PC-9 (cell line): ENCODE results near the gene RNF166. TPM values are rescaled to one million over a fixed set of nuclear protein-coding genes. Genes with fewer than 3 reads are reported as not detected.

ENCODE experiments used
- BruUV-seq: library from RNA; stranded (reverse); fragments of 400-500 nt; replicated peaks from 2 replicates; lab custom pipeline; 2021; lab: Mats Ljungman, UMichigan
- CTCF ChIA-PET: fragments of 300-600 bp; sonication (Branson Sonifier 250); formaldehyde crosslinking; loops from one replicate; lab custom pipeline; 2022; ENCODE audit warnings: antibody characterized with exemption; lab: Charles Lee
- POLR2A ChIA-PET: fragments of 300-600 bp; sonication (Branson Sonifier 250); formaldehyde crosslinking; loops from one replicate; lab custom pipeline; 2022; ENCODE audit warnings: antibody characterized with exemption; ENCODE audit not compliant: unreplicated experiment; lab: Charles Lee
- DNase-seq, 2 experiments: peaks; one replicate each; pipeline versions ENCODE4 v3.0.0 to v3.0.0-alpha.2; 2015 to 2022; ENCODE audit warnings: mixed read lengths in 1 of 2
- H2AFZ ChIP-seq: fragments of 200-600 bp; sonication (generic); 2 replicates; pipeline ENCODE4 v1.8.1; 2017; ENCODE audit warnings: antibody characterized with exemption
- H3F3A ChIP-seq: fragments of 200-600 bp; sonication (generic); 2 replicates; pipeline ENCODE4 v1.8.1; 2017; ENCODE audit warnings: antibody characterized with exemption, mild to moderate bottlenecking, low read depth; ENCODE audit not compliant: insufficient read depth
- H3K27ac ChIP-seq: fragments of 200-600 bp; sonication (generic); 2 replicates; pipeline ENCODE4 v1.6.1; 2016; ENCODE audit warnings: mixed run types
- H3K27me3 ChIP-seq: fragments of 200-600 bp; sonication (generic); 2 replicates; pipeline ENCODE4 v1.6.1; 2016; ENCODE audit warnings: low read depth, mixed run types; ENCODE audit not compliant: insufficient read depth
- H3K36me3 ChIP-seq: fragments of 200-600 bp; sonication (generic); 2 replicates; pipeline ENCODE4 v1.6.1; 2016; ENCODE audit warnings: low read depth, mixed run types
- H3K4me1 ChIP-seq: fragments of 200-600 bp; sonication (generic); replicated peaks from 2 replicates; pipeline ENCODE4 v1.6.1; 2016; ENCODE audit warnings: mixed run types; ENCODE audit not compliant: insufficient read depth
- H3K4me2 ChIP-seq: fragments of 200-600 bp; sonication (generic); 2 replicates; pipeline ENCODE4 v1.6.1; 2017; ENCODE audit warnings: mixed run types
- H3K4me3 ChIP-seq: fragments of 200-600 bp; sonication (generic); 2 replicates; pipeline ENCODE4 v1.6.1; 2016; ENCODE audit warnings: mixed run types
- H3K79me2 ChIP-seq: fragments of 200-600 bp; sonication (generic); 2 replicates; pipeline ENCODE4 v1.6.1; 2017; ENCODE audit warnings: low read depth, mixed run types
- H3K9me2 ChIP-seq: fragments of 200-600 bp; sonication (generic); 2 replicates; pipeline ENCODE4 v1.8.1; 2017; ENCODE audit warnings: mild to moderate bottlenecking; ENCODE audit not compliant: insufficient read depth
- H3K9me3 ChIP-seq: fragments of 200-600 bp; sonication (generic); 2 replicates; pipeline ENCODE4 v1.8.1; 2016; ENCODE audit warnings: low read depth; ENCODE audit not compliant: insufficient read depth
- H4K20me1 ChIP-seq: fragments of 200-600 bp; sonication (generic); 2 replicates; pipeline ENCODE4 v1.8.1; 2017; ENCODE audit not compliant: insufficient read depth
- CTCF ChIP-seq: fragments of 200-600 bp; sonication (generic); conservative IDR thresholded peaks from 2 replicates; pipeline ENCODE4 v1.6.1; 2017; ENCODE audit warnings: mixed run types, antibody characterized with exemption, mild to moderate bottlenecking, moderate library complexity
- EZH2 ChIP-seq: fragments of 200-600 bp; sonication (generic); IDR thresholded peaks from 2 replicates; pipeline ENCODE4 v1.8.0; 2017; ENCODE audit warnings: antibody characterized with exemption, low read depth
- intact Hi-C: fragments of 100-400 bp; cut with micrococcal nuclease; formaldehyde crosslinking; loops from one replicate; pipeline ENCODE4 v1.10.0; 2022; ENCODE audit not compliant: unreplicated experiment
- total RNA-seq: library from RNA; stranded (reverse); gene quantifications from 2 replicates; pipeline ENCODE4 v1.2.3, GENCODE V29; 2021

The RNF166 gene
- total RNA-seq, 1 experiment from 2014 or later: 29.4 TPM

GRCh38 chr16:88685156-88686061 lies 20.8 kb downstream of the RNF166 start:
- ChIA-PET CTCF (no interaction called here), POLR2A (no interaction called here)
- peak overlapping the region; percentile 90 for H3K4me2 ChIP-seq
- H3K4me3 ChIP-seq: peak overlapping the region; percentile 88
- H3K9me2 ChIP-seq: no peaks in the 10 kb centered on the region
- H3K9me3 ChIP-seq: no peaks in the 10 kb centered on the region
- peak; percentile 46 to 61 for DNase-seq
- H3K36me3 ChIP-seq: no peaks in the 10 kb centered on the region
- TF ChIP-seq EZH2 (no peak), CTCF (peak; percentile 83)
- H4K20me1 ChIP-seq: no peaks in the 10 kb centered on the region
- peak overlapping the region; percentile 92 for H2AFZ ChIP-seq
- H3K79me2 ChIP-seq: no peaks in the 10 kb centered on the region
- H3K27ac ChIP-seq: no peak overlapping the region
- H3K4me1 ChIP-seq: peaks cover 20% of the 10 kb centered on the region
- H3F3A ChIP-seq: peaks cover 16% of the 10 kb centered on the region; the same call in 1 of the 2 replicates
- intact Hi-C loops: loop anchor here (5.0 to 10.0 kb wide), 2 partner anchors 127 to 231 kb away; partner anchors contain the start of genes APRT and ZFPM1
- BruUV-seq: no TSS peak
- H3K27me3 ChIP-seq: no peaks in the 10 kb centered on the region

- Histone ChIP-seq H3K27me3 (no peaks in the 10 kb centered on the region), H3K27ac (no peak overlapping the region), H3F3A (peaks cover 19% of the 10 kb centered on the region; the same call in 1 of the 2 replicates), H3K79me2 (no peaks in the 10 kb centered on the region), H3K4me3 (no peak overlapping the region), H3K4me1 (peaks cover 24% of the 10 kb centered on the region), H3K9me2 (no peaks in the 10 kb centered on the region), H3K4me2 (peak overlapping the region; percentile 90; the same call in 1 of the 2 replicates), H2AFZ (no peak overlapping the region), H4K20me1 (no peaks in the 10 kb centered on the region), H3K9me3 (no peaks in the 10 kb centered on the region), H3K36me3 (no peaks in the 10 kb centered on the region)
- CTCF ChIA-PET: no interaction called here
- TF ChIP-seq EZH2 (no peak), CTCF (no peak)
- no peak for DNase-seq
- POLR2A ChIA-PET: no interaction called here
- intact Hi-C loops: loop anchor here (5.0 to 10.0 kb wide), 2 partner anchors 128 to 230 kb away; partner anchors contain the start of genes APRT and ZFPM1
- BruUV-seq: no TSS peak
Observed at GRCh38 chr16:88684569-88685155, 21.5 kb downstream of the RNF166 start.

GRCh38 chr16:88681709-88682451 lies 24.3 kb downstream of the RNF166 start:
- no peaks in the 10 kb centered on the region for H3K27me3 ChIP-seq
- H3K36me3 ChIP-seq: no peaks in the 10 kb centered on the region
- H3K4me1 ChIP-seq: peaks cover 22% of the 10 kb centered on the region
- no peaks in the 10 kb centered on the region for H3K9me3 ChIP-seq
- POLR2A ChIA-PET: no interaction called here
- H3K4me2 ChIP-seq: no peak overlapping the region
- H3K4me3 ChIP-seq: no peak overlapping the region
- CTCF ChIA-PET: interaction anchor here (0.6 kb wide), 1 partner anchor 371 kb away, joined by 5 read pairs; no protein-coding TSS in a partner anchor
- no peak for TF ChIP-seq CTCF
- TF ChIP-seq EZH2: no peak
- no peak overlapping the region for H2AFZ ChIP-seq
- no peaks in the 10 kb centered on the region for H3K9me2 ChIP-seq
- H4K20me1 ChIP-seq: no peaks in the 10 kb centered on the region; the same call in 1 of the 2 replicates
- peaks cover 17% of the 10 kb centered on the region; the same call in 1 of the 2 replicates for H3F3A ChIP-seq
- H3K27ac ChIP-seq: no peak overlapping the region
- DNase-seq: no peak
- H3K79me2 ChIP-seq: no peaks in the 10 kb centered on the region
- BruUV-seq: no TSS peak
- intact Hi-C loops: loop anchor here (10.0 kb wide), 1 partner anchor 227 kb away; the partner anchor contains the start of gene ZFPM1
